Type B pancreatic cell (in vitro differentiated cells): ENCODE data around the gene CSRP1. TPM values are rescaled to one million over a fixed set of nuclear protein-coding genes. Genes with fewer than 3 reads are reported as not detected.
"Not testable (repeated sequence)": the region's sequence is repeated elsewhere in the genome, so short reads cannot be mapped to it uniquely, and the experiment has no call there.

Source experiments
- DNase-seq: peaks from one replicate; pipeline ENCODE4 v3.0.0; 2021; ENCODE audit warnings: mixed read lengths; ENCODE audit not compliant: unreplicated experiment; ENCODE audit errors: extremely low spot score
- H3K27ac Mint-ChIP-seq: 2 replicates; pipeline ENCODE4 v1.8.0; 2021; ENCODE audit warnings: mild to moderate bottlenecking, mixed read lengths
- H3K27me3 Mint-ChIP-seq: 2 replicates; pipeline ENCODE4 v1.8.0; 2021; ENCODE audit warnings: mixed read lengths
- H3K36me3 Mint-ChIP-seq: 2 replicates; pipeline ENCODE4 v1.8.0; 2021; ENCODE audit warnings: mixed read lengths
- H3K4me1 Mint-ChIP-seq: one replicate; pipeline ENCODE4 v1.8.0; 2021; ENCODE audit warnings: mixed read lengths; ENCODE audit not compliant: unreplicated experiment
- H3K4me3 Mint-ChIP-seq: 2 replicates; pipeline ENCODE4 v1.8.0; 2021; ENCODE audit warnings: mild to moderate bottlenecking, mixed read lengths
- H3K9me3 Mint-ChIP-seq: 2 replicates; pipeline ENCODE4 v1.8.0; 2021; ENCODE audit warnings: mixed read lengths
- total RNA-seq: library from RNA; stranded (reverse); gene quantifications from 2 replicates; pipeline ENCODE4 v1.2.1, GENCODE V29; 2021; ENCODE audit warnings: low replicate concordance
- TF ChIP-seq, protein P1 (sequence below): fragments of 200-600 bp; sonication (generic); conservative IDR thresholded peaks from 2 replicates; pipeline ENCODE4 v1.5.0; 2021; ENCODE audit warnings: antibody characterized with exemption, mild to moderate bottlenecking

The CSRP1 gene
- total RNA-seq, 1 donor from 2014 or later: 7.3 TPM

DNA sequence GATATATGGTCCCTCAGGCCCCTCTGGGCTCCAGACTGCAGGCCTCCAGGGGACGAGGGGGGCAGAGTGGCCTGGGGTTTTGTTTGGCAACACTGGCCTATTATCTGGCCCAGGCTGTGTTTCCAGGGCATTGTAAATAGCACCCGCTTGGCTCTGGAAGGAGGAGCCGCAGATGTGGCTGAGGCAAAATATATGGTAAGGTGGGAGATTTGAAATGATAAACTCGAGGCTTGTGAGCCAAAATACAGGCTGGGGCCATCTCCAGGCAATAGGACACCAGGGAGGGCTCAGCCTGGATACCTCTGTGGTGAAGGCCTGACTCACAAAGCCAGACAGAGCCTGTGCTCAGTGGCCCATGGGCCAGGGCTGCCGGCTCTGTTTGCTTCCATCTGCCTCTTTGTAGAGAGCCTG lies 46.0 kb upstream of the CSRP1 start:
- TF ChIP-seq, protein P1, sequence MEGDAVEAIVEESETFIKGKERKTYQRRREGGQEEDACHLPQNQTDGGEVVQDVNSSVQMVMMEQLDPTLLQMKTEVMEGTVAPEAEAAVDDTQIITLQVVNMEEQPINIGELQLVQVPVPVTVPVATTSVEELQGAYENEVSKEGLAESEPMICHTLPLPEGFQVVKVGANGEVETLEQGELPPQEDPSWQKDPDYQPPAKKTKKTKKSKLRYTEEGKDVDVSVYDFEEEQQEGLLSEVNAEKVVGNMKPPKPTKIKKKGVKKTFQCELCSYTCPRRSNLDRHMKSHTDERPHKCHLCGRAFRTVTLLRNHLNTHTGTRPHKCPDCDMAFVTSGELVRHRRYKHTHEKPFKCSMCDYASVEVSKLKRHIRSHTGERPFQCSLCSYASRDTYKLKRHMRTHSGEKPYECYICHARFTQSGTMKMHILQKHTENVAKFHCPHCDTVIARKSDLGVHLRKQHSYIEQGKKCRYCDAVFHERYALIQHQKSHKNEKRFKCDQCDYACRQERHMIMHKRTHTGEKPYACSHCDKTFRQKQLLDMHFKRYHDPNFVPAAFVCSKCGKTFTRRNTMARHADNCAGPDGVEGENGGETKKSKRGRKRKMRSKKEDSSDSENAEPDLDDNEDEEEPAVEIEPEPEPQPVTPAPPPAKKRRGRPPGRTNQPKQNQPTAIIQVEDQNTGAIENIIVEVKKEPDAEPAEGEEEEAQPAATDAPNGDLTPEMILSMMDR: no peak
- Mint-ChIP-seq H3K27ac (no peak overlapping the region), H3K9me3 (no peaks in the 10 kb centered on the region), H3K36me3 (no peaks in the 10 kb centered on the region), H3K27me3 (no peaks in the 10 kb centered on the region), H3K4me1 (peaks cover 35% of the 10 kb centered on the region), H3K4me3 (no peak overlapping the region)
- no peak for DNase-seq

DNA sequence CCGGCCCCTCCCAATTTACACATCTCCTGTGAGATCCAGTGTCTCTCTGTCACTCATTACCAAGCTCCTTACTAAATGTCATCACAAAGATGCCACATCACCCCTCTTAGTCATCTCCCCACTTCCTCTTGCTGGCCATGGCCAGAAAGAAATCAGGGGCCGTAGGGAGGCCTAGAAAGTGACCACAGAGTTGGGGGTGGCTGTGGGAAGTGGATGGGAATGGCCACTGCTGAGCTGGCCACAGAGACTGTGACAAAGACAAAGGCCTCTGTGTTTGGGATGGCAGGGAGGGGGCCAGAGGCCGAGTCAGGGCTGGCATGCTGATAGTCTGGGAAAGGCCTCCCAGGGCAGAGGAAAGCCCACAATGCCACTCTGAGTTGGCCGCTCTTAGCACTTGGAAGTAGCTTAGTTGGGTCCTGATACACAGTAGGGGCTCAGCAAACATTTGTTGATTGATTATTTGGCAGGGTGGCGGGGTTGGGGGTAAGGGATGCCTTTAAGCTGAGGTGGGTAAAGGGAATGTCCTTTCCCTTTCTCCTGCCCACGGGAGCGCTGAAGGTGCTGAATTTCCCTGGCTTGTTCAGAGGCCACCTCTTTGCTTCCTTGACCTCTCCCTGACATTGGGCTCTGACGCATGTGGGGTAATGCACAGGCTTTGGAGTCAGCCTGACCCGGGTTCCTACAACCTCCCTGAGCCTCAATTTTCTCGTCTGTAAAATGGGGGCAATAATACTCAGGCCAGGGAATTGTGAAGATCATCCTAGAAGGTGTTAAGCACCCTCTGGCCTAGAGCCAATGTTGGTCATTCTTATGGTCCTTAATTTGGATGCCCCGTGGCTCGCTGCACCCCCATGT lies 45.2 kb upstream of the CSRP1 start:
- Mint-ChIP-seq H3K36me3 (no peaks in the 10 kb centered on the region), H3K4me3 (no peak overlapping the region), H3K27me3 (no peaks in the 10 kb centered on the region), H3K4me1 (peaks cover 27% of the 10 kb centered on the region), H3K27ac (no peak overlapping the region), H3K9me3 (no peaks in the 10 kb centered on the region)
- TF ChIP-seq, protein P1: no peak
- DNase-seq: no peak

DNA sequence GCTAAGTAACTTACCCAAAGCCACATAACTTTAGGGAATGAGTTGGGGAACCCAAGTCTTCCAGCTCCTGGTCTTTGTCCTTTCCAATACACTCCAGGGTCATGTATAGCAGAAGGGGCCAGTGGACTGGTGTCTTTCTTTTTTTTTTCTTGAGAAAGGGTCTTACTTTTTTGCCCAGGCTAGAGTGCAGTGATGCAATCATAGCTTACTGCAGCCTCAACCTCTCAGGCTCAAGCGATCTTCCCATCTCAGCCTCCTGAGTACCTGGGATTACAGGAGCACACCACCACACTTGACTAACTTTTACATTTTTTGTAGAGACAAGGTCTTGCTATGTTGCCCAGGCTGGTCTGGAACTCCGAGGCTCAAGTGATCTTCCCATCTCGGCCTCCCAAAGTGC lies 44.2 kb upstream of the CSRP1 start:
- Mint-ChIP-seq H3K4me3 (no peak overlapping the region), H3K4me1 (peaks cover 24% of the 10 kb centered on the region), H3K27me3 (no peaks in the 10 kb centered on the region), H3K9me3 (no peaks in the 10 kb centered on the region), H3K36me3 (no peaks in the 10 kb centered on the region), H3K27ac (no peak overlapping the region)
- TF ChIP-seq, protein P1: no peak
- no peak for DNase-seq

DNA sequence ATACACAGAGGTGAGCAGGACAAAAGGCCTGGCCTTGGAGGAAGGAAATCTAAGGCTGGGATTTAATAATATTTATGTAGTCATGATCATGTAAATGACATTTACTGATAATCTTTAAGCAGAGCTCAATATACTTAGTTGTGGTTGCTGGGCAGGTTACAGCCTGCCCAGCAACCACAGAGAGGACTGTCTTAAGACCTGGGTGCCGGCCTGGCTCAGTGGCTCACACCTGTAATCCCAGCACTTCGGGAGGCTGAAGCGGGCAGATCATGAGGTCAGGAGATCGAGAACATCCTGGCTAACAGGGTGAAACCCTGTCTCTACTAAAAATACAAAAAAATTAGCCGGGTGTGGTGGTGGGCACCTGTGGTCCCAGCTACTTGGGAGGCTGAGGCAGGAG lies 42.6 kb upstream of the CSRP1 start:
- H3K4me3 Mint-ChIP-seq: not testable (repeated sequence)
- H3K4me1 Mint-ChIP-seq: peaks cover 16% of the 10 kb centered on the region

DNA sequence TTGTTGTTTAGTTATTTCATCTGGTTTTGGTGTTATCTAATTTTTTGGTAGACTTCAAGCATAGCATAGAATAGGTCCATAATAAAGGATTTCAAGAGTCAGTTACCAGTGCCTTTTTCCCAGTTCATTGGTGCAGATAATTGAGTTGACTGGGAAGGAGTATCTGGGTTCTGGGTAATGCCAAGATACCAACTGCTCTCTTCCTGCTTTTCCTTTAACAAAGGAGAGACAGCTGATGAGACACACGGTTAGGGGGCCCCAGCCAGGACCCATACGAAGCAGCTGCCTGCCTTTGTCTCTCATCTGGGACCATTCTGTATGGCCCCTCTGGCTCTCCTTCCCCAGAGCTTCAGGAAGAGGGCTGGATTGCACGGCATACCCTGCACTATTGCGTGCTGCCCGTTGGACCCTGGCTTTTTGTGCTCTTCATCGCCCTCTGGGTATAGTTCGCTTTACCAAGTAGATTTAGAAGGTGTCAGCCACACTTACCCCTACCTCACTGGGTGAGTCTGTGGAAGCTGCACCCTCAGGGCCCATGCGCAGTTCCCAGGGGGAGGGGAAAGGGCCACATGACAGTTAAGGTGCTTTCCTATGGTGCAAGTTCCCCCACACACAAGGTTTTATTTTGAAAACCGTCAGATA lies 39.0 kb upstream of the CSRP1 start:
- Mint-ChIP-seq H3K27ac (peak overlapping the region; percentile 19), H3K36me3 (no peaks in the 10 kb centered on the region), H3K4me3 (no peak overlapping the region), H3K4me1 (peaks cover 4% of the 10 kb centered on the region), H3K27me3 (peaks cover 4% of the 10 kb centered on the region), H3K9me3 (no peaks in the 10 kb centered on the region)
- TF ChIP-seq, protein P1: peak; percentile 12
- no peak for DNase-seq

More for the DNA sequence above, 42.6 kb upstream of the CSRP1 start:
- not testable (repeated sequence) for H3K9me3 Mint-ChIP-seq, DNase-seq, H3K36me3 Mint-ChIP-seq, H3K27me3 Mint-ChIP-seq, H3K27ac Mint-ChIP-seq

DNA sequence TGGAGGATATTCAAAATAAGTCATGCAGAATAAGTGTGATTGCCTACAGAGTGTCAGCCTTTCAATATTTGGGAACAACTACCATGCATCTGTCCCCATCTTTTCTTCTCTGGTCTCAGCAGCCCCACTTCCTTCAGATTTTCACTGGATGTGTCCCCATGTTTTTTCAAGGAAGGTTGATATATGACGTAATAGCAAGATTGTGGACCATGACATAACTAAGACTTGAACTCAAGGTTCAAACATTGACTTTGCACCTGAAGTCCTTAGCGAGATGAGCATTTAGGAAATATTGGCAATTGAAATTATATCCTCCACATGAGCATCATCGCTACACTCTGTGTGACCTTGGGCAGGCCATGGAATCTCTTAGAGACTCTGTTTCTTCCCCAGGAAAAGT lies 37.8 kb upstream of the CSRP1 start:
- peaks cover 13% of the 10 kb centered on the region for H3K4me1 Mint-ChIP-seq
- no peak overlapping the region for H3K4me3 Mint-ChIP-seq
- H3K36me3 Mint-ChIP-seq: no peaks in the 10 kb centered on the region
- no peaks in the 10 kb centered on the region for H3K9me3 Mint-ChIP-seq
- no peak overlapping the region for H3K27ac Mint-ChIP-seq
- no peak for DNase-seq
- H3K27me3 Mint-ChIP-seq: peaks cover 17% of the 10 kb centered on the region
- TF ChIP-seq, protein P1: no peak
